ENCODE results near the gene UBA52. TPM values are rescaled to one million over a fixed set of nuclear protein-coding genes. Genes with fewer than 3 reads are reported as not detected.
A peak's percentile ranks its signal among the peaks of the same experiment; 100 is the strongest.

The UBA52 gene
- total and polyA plus RNA-seq, 2 of the 13 experiments (the other 11 are each of a cell fraction or from before 2014, with no cell fraction given), result 959 to 1,782 TPM

- TF ChIP-seq ZNF639 (CRISPR knock-in tag; conservative IDR thresholded peaks at IDR 0.05), result peak; percentile 71; the same call in 1 of the 2 replicates
- 0 out of 2 replicates have a peak, but pooled peaks have one; percentile 87 for TF ChIP-seq ZFP36L1 (CRISPR knock-in tag; IDR thresholded peaks at IDR 0.05)
- TF ChIP-seq ARNT (IDR thresholded peaks at IDR 0.05), result no peak
- TF ChIP-seq PHF20 (CRISPR knock-in tag; IDR thresholded peaks at IDR 0.05), result peak; percentile 75
- TF ChIP-seq JARID2 (CRISPR knock-in tag; IDR thresholded peaks at IDR 0.05; ENCODE audit: insufficient replicate concordance), result no peak
- peak; percentile 46; the same call in 1 of the 2 replicates for TF ChIP-seq HBP1 (CRISPR knock-in tag; IDR thresholded peaks at IDR 0.05; ENCODE audit: low read depth)
- TF ChIP-seq THAP7 (CRISPR knock-in tag; IDR thresholded peaks at IDR 0.05), result no peak; the same call in 1 of the 2 replicates
- no peak for TF ChIP-seq ZNF292 (CRISPR knock-in tag; IDR thresholded peaks at IDR 0.05; ENCODE audit: borderline replicate concordance, low read depth)
- TF ChIP-seq ZNF556 (CRISPR knock-in tag; IDR thresholded peaks at IDR 0.05; ENCODE audit: borderline replicate concordance), result no peak; the same call in 1 of the 2 replicates
- no peak for TF ChIP-seq ZNF530 (CRISPR knock-in tag; IDR thresholded peaks at IDR 0.05; ENCODE audit: low read depth)
- TF ChIP-seq CSRNP2 (CRISPR knock-in tag; conservative IDR thresholded peaks at IDR 0.05; ENCODE audit: low read depth), result no peak
- TF ChIP-seq RFXAP (CRISPR knock-in tag; IDR thresholded peaks at IDR 0.05; ENCODE audit: borderline replicate concordance), result peak; percentile 77; the same call in 1 of the 2 replicates
- no peak; the same call in 1 of the 2 replicates for TF ChIP-seq ZNF572 (CRISPR knock-in tag; IDR thresholded peaks at IDR 0.05)
- TF ChIP-seq ZBTB10 (CRISPR knock-in tag; IDR thresholded peaks at IDR 0.05; ENCODE audit: borderline replicate concordance), result no peak
- 0 out of 2 replicates have a peak, but pooled peaks have one; percentile 24 for TF ChIP-seq MEF2D (CRISPR knock-in tag; IDR thresholded peaks at IDR 0.05)
- TF ChIP-seq TEF (CRISPR knock-in tag; IDR thresholded peaks at IDR 0.05), result no peak
- TF ChIP-seq NCOR1 (IDR thresholded peaks at IDR 0.05; ENCODE audit: borderline replicate concordance, low read length), result no peak; the same call in 1 of the 2 replicates
- peak; percentile 6 for TF ChIP-seq ZNF350 (CRISPR knock-in tag; IDR thresholded peaks at IDR 0.05; ENCODE audit: borderline replicate concordance, low read depth)
These were observed 17.1 kb downstream of the UBA52 start, which contains the start of gene REX1BD (continued) for GRCh38 chr19:18588611-18589379.
